ENCODE results near the gene PIGR. TPM values are rescaled to one million over a fixed set of nuclear protein-coding genes. Genes with fewer than 3 reads are reported as not detected.

Gene PIGR
- total RNA-seq, 1 experiment from 2014 or later: not detected

DNA sequence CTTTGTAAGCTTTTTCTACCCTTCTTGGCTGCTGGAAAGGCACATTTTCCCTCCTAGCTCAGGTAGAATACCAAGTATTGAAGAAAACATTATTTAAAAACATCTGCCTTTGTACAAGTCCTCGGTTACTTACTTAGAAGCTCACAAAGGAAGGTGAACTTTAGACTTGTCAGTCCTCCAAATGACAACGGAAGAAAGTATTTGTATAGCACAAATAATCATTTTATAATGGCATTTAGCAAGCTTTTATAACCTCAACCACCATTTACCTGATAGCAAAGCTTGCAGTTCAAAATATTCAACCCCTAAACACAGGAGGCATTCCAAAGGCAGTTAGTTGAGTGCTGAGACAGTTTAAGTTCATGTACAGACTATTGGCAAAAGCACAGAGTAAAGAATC, 26.5 kb upstream of the PIGR start:
- Mint-ChIP-seq H3K9me3 (no peaks in the 10 kb centered on the region), H3K4me1 (no peaks in the 10 kb centered on the region; a peak in 1 of 4 replicates), H3K27me3 (ENCODE audit: low read depth) (peaks cover 20% of the 10 kb centered on the region), H3K36me3 (ENCODE audit: insufficient read depth in 1 of 3, low read depth in 3 of 3) (no peaks in the 10 kb centered on the region; a peak in 1 of 7 replicates), H3K4me3 (no peak overlapping the region), H3K27ac (no peak overlapping the region)
- TF ChIP-seq, protein P1, sequence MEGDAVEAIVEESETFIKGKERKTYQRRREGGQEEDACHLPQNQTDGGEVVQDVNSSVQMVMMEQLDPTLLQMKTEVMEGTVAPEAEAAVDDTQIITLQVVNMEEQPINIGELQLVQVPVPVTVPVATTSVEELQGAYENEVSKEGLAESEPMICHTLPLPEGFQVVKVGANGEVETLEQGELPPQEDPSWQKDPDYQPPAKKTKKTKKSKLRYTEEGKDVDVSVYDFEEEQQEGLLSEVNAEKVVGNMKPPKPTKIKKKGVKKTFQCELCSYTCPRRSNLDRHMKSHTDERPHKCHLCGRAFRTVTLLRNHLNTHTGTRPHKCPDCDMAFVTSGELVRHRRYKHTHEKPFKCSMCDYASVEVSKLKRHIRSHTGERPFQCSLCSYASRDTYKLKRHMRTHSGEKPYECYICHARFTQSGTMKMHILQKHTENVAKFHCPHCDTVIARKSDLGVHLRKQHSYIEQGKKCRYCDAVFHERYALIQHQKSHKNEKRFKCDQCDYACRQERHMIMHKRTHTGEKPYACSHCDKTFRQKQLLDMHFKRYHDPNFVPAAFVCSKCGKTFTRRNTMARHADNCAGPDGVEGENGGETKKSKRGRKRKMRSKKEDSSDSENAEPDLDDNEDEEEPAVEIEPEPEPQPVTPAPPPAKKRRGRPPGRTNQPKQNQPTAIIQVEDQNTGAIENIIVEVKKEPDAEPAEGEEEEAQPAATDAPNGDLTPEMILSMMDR (conservative IDR thresholded peaks at IDR 0.05): no peak
- Histone ChIP-seq H2BK5ac (ENCODE audit: insufficient read length, low read length) (no peak overlapping the region), H2BK12ac (ENCODE audit: insufficient read length, low read depth, low read length) (no peak overlapping the region), H4K20me1 (ENCODE audit: control insufficient read depth, insufficient read depth, insufficient read length) (no peaks in the 10 kb centered on the region), H2BK15ac (ENCODE audit: low read depth, low read length) (no peak overlapping the region), H3K23me2 (ENCODE audit: insufficient read length, low read depth, low read length, poor library complexity, severe bottlenecking) (no peaks in the 10 kb centered on the region), H2BK20ac (ENCODE audit: low read depth, low read length, poor library complexity, severe bottlenecking) (no peak overlapping the region), H3K23ac (ENCODE audit: insufficient read length, low read depth, low read length) (no peak overlapping the region), H2BK120ac (ENCODE audit: low read depth, low read length, poor library complexity, severe bottlenecking) (no peak overlapping the region), H3K4me1 (ENCODE audit: insufficient read depth, low read length) (no peaks in the 10 kb centered on the region), H3K14ac (ENCODE audit: insufficient read depth, low read length) (no peak overlapping the region), H4K91ac (ENCODE audit: insufficient read length, low read depth, low read length) (no peak overlapping the region), H3K18ac (ENCODE audit: insufficient read length, low read depth, low read length) (no peak overlapping the region), H3K27ac (ENCODE audit: insufficient read length, low read depth, low read length) (no peak overlapping the region), H3T11ph (ENCODE audit: low read length) (no peak overlapping the region), H2AFZ (ENCODE audit: low read length) (no peak overlapping the region), H3K9ac (ENCODE audit: extremely low read depth, insufficient read length, low read length) (no peak overlapping the region), H3K79me1 (ENCODE audit: insufficient read depth, low read depth, low read length, poor library complexity, severe bottlenecking) (no peaks in the 10 kb centered on the region), H4K5ac (ENCODE audit: insufficient read length, low read depth, low read length) (no peak overlapping the region), H3K56ac (ENCODE audit: insufficient read length, low read depth, low read length) (no peak overlapping the region), H3K27me3 (ENCODE audit: insufficient read depth, low read length) (no peaks in the 10 kb centered on the region), H3K9me3 (ENCODE audit: control insufficient read depth, low read depth, low read length) (no peaks in the 10 kb centered on the region), H3K79me2 (ENCODE audit: insufficient read depth, low read length) (no peaks in the 10 kb centered on the region), H3K4ac (ENCODE audit: low read depth, low read length) (no peak overlapping the region), H4K8ac (replicated peaks; ENCODE audit: insufficient read length, low read depth, low read length) (no peak overlapping the region), H2AK5ac (ENCODE audit: insufficient read length, low read length) (no peak overlapping the region), H3K4me2 (ENCODE audit: insufficient read depth, insufficient read length, low read length) (no peak overlapping the region)
- DNase-seq: no peak
- WGBS (ENCODE audit: extremely low coverage, insufficient read length, low lambda C conversion rate): no CpG with 5 or more reads among the region's 2 CpGs

Measured in H9 (cell line).